CD14-positive monocyte (primary cell): ENCODE data around the gene PISD. TPM values are rescaled to one million over a fixed set of nuclear protein-coding genes. Genes with fewer than 3 reads are reported as not detected.

Experiments used
- DNase-seq, 3 donors: peaks; one replicate each; pipeline ENCODE4 v3.0.0-alpha.2; 2011 to 2022
- H2AFZ ChIP-seq: 2 replicates; pipeline ENCODE4 v1.6.0; 2012; ENCODE audit warnings: mild to moderate bottlenecking, low read depth, low read length, inconsistent platforms; ENCODE audit not compliant: insufficient read depth, poor library complexity, severe bottlenecking
- H3K27ac ChIP-seq, 2 donors: 1 replicate in 1 of 2; 2 replicates in 1 of 2; pipeline ENCODE4 v1.5.1; 2012 to 2013; ENCODE audit warnings: low read length in 2 of 2, control low read depth in 1 of 2, inconsistent platforms in 1 of 2, low read depth in 1 of 2, mild to moderate bottlenecking in 1 of 2
- H3K27me3 ChIP-seq, 2 donors: one replicate each; pipeline versions ENCODE4 v1.6.0 to v1.6.1; 2011 to 2013; ENCODE audit warnings: low read length in 2 of 2; ENCODE audit not compliant: control insufficient read depth in 2 of 2, insufficient read depth in 2 of 2
- H3K36me3 ChIP-seq, 2 donors: replicated peaks in 1 of 2; 1 replicate in 1 of 2; 2 replicates in 1 of 2; pipeline versions ENCODE4 v1.5.1 to v1.6.1; 2012 to 2013; ENCODE audit warnings: low read length in 2 of 2, control low read depth in 1 of 2, inconsistent platforms in 1 of 2, mild to moderate bottlenecking in 1 of 2; ENCODE audit not compliant: insufficient read depth in 2 of 2, control insufficient read depth in 1 of 2
- H3K4me1 ChIP-seq, 2 donors: 1 replicate in 1 of 2; 2 replicates in 1 of 2; pipeline versions ENCODE4 v1.5.1 to v1.6.1; 2012 to 2013; ENCODE audit warnings: low read length in 2 of 2, control low read depth in 1 of 2, inconsistent platforms in 1 of 2, mild to moderate bottlenecking in 1 of 2, moderate library complexity in 1 of 2; ENCODE audit not compliant: insufficient read depth in 2 of 2, control insufficient read depth in 1 of 2
- H3K4me2 ChIP-seq: replicated peaks from 2 replicates; pipeline ENCODE3; 2012; ENCODE audit warnings: low read length, moderate library complexity, mild to moderate bottlenecking; ENCODE audit not compliant: poor library complexity, severe bottlenecking; ENCODE audit errors: extremely low read depth
- H3K4me3 ChIP-seq, 3 experiments: fragments of 200-600 bp in 1 of 3; sonication (generic) in 1 of 3; replicated peaks in 1 of 3; 1 replicate in 2 of 3; 2 replicates in 1 of 3; pipeline ENCODE4 v1.5.1; 2011 to 2013; ENCODE audit warnings: low read length in 3 of 3, mild to moderate bottlenecking in 3 of 3, control low read depth in 2 of 3, low read depth in 2 of 3, inconsistent platforms in 1 of 3, moderate library complexity in 1 of 3
- H3K79me2 ChIP-seq: 2 replicates; pipeline ENCODE4 v1.6.0; 2012; ENCODE audit warnings: mild to moderate bottlenecking, control low read depth, inconsistent platforms, low read length, moderate library complexity; ENCODE audit not compliant: insufficient read depth
- H3K9ac ChIP-seq: 2 replicates; pipeline ENCODE4 v1.6.0; 2017; ENCODE audit warnings: low read length, mild to moderate bottlenecking; ENCODE audit not compliant: insufficient read depth, poor library complexity, severe bottlenecking
- H3K9me3 ChIP-seq, 2 donors: replicated peaks in 1 of 2; 1 replicate in 1 of 2; 2 replicates in 1 of 2; pipeline versions ENCODE4 v1.5.1 to v1.6.1; 2012 to 2013; ENCODE audit warnings: low read length in 2 of 2, control low read depth in 1 of 2; ENCODE audit not compliant: control insufficient read depth in 1 of 2, insufficient read depth in 1 of 2
- H4K20me1 ChIP-seq: 2 replicates; pipeline ENCODE4 v1.6.0; 2012; ENCODE audit warnings: mild to moderate bottlenecking, low read length, control low read depth, moderate library complexity; ENCODE audit not compliant: insufficient read depth
- H3K27ac Mint-ChIP-seq, 7 donors: one replicate each; pipeline ENCODE4 v1.8.0; 2020; ENCODE audit warnings: mild to moderate bottlenecking in 7 of 7, mixed read lengths in 7 of 7, moderate library complexity in 6 of 7, inconsistent platforms in 2 of 7
- H3K27me3 Mint-ChIP-seq, 3 donors: one replicate each; pipeline ENCODE4 v1.8.0; 2021 to 2022; ENCODE audit warnings: low read depth in 3 of 3, mild to moderate bottlenecking in 3 of 3, mixed read lengths in 3 of 3, moderate library complexity in 3 of 3, inconsistent platforms in 1 of 3
- H3K36me3 Mint-ChIP-seq, 2 donors: one replicate each; pipeline ENCODE4 v1.8.0; 2020; ENCODE audit warnings: mixed read lengths in 2 of 2, inconsistent platforms in 1 of 2, mild to moderate bottlenecking in 1 of 2
- H3K4me1 Mint-ChIP-seq: one replicate; pipeline ENCODE4 v1.8.0; 2020; ENCODE audit warnings: mild to moderate bottlenecking, mixed read lengths
- H3K4me3 Mint-ChIP-seq, 2 donors: one replicate each; pipeline ENCODE4 v1.8.0; 2020; ENCODE audit warnings: mild to moderate bottlenecking in 2 of 2, mixed read lengths in 2 of 2, moderate library complexity in 1 of 2
- H3K9me3 Mint-ChIP-seq, 7 donors: one replicate each; pipeline ENCODE4 v1.8.0; 2020 to 2022; ENCODE audit warnings: mixed read lengths in 7 of 7, mild to moderate bottlenecking in 6 of 7, moderate library complexity in 6 of 7, inconsistent platforms in 2 of 7
- WGBS: methylation state at CpG from one replicate; pipeline ENCODE4 v1.1.5; 2013; ENCODE audit warnings: missing lambda C conversion rate; ENCODE audit not compliant: insufficient coverage; 5-methylcytosine and 5-hydroxymethylcytosine counted together
- intact Hi-C, 2 donors: fragments of 100-400 bp; cut with micrococcal nuclease; formaldehyde crosslinking; loops; one replicate each; pipeline versions ENCODE4 v1.15.0 to v1.15.1; 2023
- polyA plus RNA-seq, 3 donors: library from polyadenylated mRNA; depleted of rRNA in 1 of 3; unstranded in 2 of 3; stranded (reverse) in 1 of 3; fragments of 300-500 nt in 2 of 3; fragments of >200 nt in 1 of 3; fragmentation: Illumina TruSeq in 2 of 3; gene quantifications; 1 replicate in 2 of 3; 2 replicates in 1 of 3; pipeline ENCODE4 v1.2.3, GENCODE V29; 2012 to 2021
- TF ChIP-seq, protein P1 (sequence below): fragments of 200-600 bp; IDR thresholded peaks from one replicate; pipeline ENCODE4 v1.8.0; 2022; ENCODE audit warnings: antibody characterized with exemption, mild to moderate bottlenecking

The PISD gene
- polyA plus RNA-seq, 3 donors, result 38.1 to 112 (median 45.3) TPM

- Histone ChIP-seq H4K20me1 (peaks cover 89% of the 10 kb centered on the region), H3K9me3 (no peaks in the 10 kb centered on the region), H3K79me2 (peaks cover 28% of the 10 kb centered on the region), H3K4me1 (peaks cover 16 to 26% of the 10 kb centered on the region in 2 donors), H3K9ac (no peak overlapping the region), H3K4me2 (no peak overlapping the region), H2AFZ (no peak overlapping the region), H3K27me3 (no peaks in the 10 kb centered on the region), H3K4me3 (no peak overlapping the region), H3K27ac (peak overlapping the region in 1 of 2 donors; percentile 6), H3K36me3 (peaks cover 67 to 70% of the 10 kb centered on the region in 2 donors)
- TF ChIP-seq, protein P1, sequence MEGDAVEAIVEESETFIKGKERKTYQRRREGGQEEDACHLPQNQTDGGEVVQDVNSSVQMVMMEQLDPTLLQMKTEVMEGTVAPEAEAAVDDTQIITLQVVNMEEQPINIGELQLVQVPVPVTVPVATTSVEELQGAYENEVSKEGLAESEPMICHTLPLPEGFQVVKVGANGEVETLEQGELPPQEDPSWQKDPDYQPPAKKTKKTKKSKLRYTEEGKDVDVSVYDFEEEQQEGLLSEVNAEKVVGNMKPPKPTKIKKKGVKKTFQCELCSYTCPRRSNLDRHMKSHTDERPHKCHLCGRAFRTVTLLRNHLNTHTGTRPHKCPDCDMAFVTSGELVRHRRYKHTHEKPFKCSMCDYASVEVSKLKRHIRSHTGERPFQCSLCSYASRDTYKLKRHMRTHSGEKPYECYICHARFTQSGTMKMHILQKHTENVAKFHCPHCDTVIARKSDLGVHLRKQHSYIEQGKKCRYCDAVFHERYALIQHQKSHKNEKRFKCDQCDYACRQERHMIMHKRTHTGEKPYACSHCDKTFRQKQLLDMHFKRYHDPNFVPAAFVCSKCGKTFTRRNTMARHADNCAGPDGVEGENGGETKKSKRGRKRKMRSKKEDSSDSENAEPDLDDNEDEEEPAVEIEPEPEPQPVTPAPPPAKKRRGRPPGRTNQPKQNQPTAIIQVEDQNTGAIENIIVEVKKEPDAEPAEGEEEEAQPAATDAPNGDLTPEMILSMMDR, result no peak
- Mint-ChIP-seq H3K9me3 (no peaks in the 10 kb centered on the region), H3K4me3 (no peak overlapping the region), H3K27ac (peak overlapping the region in 4 of 7 donors; percentile 3 to 60 (median 50)), H3K36me3 (peaks cover 52 to 71% of the 10 kb centered on the region in 2 donors), H3K4me1 (peaks cover 32% of the 10 kb centered on the region), H3K27me3 (no peaks in the 10 kb centered on the region)
- intact Hi-C loops, result no loop called here
- no peak for DNase-seq
- 96% methylated on average over 3 of the region's 5 CpGs for whole genome bisulfite sequencing
These were observed 43.4 kb downstream of the PISD start for GRCh38 chr22:31618471-31619176.

DNA sequence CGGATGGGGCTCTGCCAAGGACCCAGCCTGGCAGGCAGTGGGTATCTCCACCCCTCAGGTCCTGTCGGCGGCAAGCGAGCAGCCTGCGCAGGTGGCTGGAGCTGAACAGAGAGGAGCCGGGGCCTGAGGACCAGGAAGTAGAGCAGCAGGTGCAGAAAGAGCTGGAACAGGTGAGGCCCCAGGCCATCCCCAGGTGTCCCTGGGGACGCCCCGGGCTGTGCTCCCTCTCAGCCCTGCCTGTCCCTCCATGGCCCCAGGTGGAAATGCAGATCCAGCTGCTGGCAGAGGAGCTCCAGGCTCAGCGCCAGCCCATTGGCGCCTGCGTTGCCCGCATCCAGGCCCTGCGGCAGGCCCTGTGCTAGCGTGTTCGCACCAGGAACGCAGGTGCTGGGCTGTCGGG lies 44.0 kb downstream of the PISD start:
- no peak for DNase-seq
- Mint-ChIP-seq H3K9me3 (no peaks in the 10 kb centered on the region), H3K4me1 (peaks cover 32% of the 10 kb centered on the region), H3K36me3 (peaks cover 49 to 66% of the 10 kb centered on the region in 2 donors), H3K27me3 (no peaks in the 10 kb centered on the region), H3K4me3 (no peak overlapping the region), H3K27ac (no peak overlapping the region)
- Histone ChIP-seq H2AFZ (no peak overlapping the region), H3K27ac (peak overlapping the region in 1 of 2 donors; percentile 4), H3K4me2 (no peak overlapping the region), H4K20me1 (peaks cover 83% of the 10 kb centered on the region), H3K4me3 (no peak overlapping the region), H3K4me1 (peaks cover 16 to 26% of the 10 kb centered on the region in 2 donors), H3K27me3 (no peaks in the 10 kb centered on the region), H3K79me2 (peaks cover 22% of the 10 kb centered on the region), H3K9ac (no peak overlapping the region), H3K9me3 (no peaks in the 10 kb centered on the region), H3K36me3 (peaks cover 61 to 65% of the 10 kb centered on the region in 2 donors)
- WGBS, result 99% methylated on average over 12 of the region's 17 CpGs
- intact Hi-C loops, result no loop called here
- TF ChIP-seq, protein P1, result no peak
